ENCODE results near the gene MEGF11. TPM values are rescaled to one million over a fixed set of nuclear protein-coding genes. Genes with fewer than 3 reads are reported as not detected.

Gene MEGF11
- total RNA-seq, 2 donors from 2014 or later: not detected

DNA sequence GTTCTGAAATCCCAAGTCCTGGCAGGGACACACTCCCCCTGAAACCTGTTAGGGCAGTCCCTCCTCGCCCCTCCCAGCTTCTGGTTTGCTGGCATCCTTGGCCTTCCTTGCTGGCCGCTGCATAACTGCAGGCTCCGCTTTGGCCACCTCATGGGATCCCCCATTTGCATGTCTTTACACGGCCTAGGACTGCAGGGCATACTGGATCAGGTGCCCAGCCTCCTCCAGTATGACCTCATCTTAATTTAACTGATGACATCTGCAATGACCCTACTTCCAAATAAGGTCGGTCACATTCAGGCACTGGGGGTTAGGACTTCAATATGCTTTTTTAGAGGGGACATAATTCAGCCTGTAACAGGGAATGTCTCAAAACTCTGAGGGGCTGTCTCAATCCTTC, 210.9 kb downstream of the MEGF11 start:
- Mint-ChIP-seq H3K36me3 (ENCODE audit: low read depth) (no peaks in the 10 kb centered on the region), H3K27me3 (peaks cover 56% of the 10 kb centered on the region), H3K4me1 (peaks cover 2% of the 10 kb centered on the region), H3K4me3 (no peak overlapping the region), H3K27ac (no peak overlapping the region)
- DNase-seq (no peak), ATAC-seq (no peak)
- H3K9me3 ChIP-seq (ENCODE audit: control insufficient read depth, low read length, poor library complexity, severe bottlenecking): no peaks in the 10 kb centered on the region

DNA sequence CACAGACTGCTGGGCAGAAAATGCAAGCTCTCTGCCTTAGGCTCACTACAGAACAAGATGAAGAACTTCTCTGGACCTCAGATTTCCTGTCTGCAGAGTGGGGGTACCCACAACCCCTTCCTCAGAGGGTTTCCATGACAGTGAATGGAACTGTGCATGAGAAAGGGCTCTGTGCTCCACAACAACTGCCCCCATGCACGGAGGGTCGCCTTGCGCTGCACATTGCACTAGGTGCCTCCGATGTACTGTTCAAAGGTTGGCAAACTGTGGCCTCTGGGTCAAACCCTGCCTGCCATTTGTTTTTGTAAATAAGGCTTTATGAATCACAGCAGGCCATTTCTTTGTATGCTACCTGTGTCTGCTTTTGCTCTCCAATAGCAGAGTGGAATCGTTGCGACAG, 212.3 kb downstream of the MEGF11 start:
- Mint-ChIP-seq H3K4me1 (no peaks in the 10 kb centered on the region), H3K4me3 (no peak overlapping the region), H3K27me3 (peaks cover 70% of the 10 kb centered on the region), H3K27ac (no peak overlapping the region), H3K36me3 (ENCODE audit: low read depth) (peaks cover 2% of the 10 kb centered on the region)
- H3K9me3 ChIP-seq (ENCODE audit: control insufficient read depth, low read length, poor library complexity, severe bottlenecking): no peaks in the 10 kb centered on the region
- DNase-seq (no peak), ATAC-seq (no peak)

DNA sequence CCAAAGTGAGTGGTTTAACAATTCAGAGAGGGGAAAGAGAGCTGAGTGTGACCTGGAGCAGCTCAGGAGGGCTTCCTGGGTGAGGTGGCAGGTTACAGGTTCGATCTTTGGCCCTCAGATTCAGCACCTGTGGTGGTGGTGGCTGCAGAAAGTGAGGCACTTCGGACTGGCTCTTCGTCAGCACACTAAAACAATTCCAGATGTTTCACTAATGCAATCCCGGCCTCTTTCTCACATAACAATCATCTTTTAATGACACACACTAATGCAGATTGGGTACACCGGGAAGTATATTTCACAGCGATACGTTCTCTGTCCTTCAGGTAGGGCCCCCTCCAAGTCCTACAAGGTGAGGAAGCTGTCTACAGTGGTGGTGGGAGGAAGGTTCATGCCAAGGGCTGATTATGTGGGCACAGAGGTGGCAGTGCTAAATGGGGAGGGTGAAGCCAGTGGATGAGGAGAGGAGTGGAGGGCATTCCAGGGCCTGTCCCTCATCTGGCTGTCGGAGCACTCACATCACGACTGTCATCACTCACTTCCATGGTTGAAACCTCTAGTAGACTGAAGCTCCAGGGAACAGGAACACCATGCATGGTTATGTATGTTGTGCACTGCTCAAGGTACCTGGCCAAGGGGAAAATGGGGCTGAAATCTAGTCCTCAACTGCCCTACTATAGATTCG, 213.2 kb downstream of the MEGF11 start:
- no peak for ATAC-seq
- peaks cover 77% of the 10 kb centered on the region for H3K27me3 Mint-ChIP-seq

DNA sequence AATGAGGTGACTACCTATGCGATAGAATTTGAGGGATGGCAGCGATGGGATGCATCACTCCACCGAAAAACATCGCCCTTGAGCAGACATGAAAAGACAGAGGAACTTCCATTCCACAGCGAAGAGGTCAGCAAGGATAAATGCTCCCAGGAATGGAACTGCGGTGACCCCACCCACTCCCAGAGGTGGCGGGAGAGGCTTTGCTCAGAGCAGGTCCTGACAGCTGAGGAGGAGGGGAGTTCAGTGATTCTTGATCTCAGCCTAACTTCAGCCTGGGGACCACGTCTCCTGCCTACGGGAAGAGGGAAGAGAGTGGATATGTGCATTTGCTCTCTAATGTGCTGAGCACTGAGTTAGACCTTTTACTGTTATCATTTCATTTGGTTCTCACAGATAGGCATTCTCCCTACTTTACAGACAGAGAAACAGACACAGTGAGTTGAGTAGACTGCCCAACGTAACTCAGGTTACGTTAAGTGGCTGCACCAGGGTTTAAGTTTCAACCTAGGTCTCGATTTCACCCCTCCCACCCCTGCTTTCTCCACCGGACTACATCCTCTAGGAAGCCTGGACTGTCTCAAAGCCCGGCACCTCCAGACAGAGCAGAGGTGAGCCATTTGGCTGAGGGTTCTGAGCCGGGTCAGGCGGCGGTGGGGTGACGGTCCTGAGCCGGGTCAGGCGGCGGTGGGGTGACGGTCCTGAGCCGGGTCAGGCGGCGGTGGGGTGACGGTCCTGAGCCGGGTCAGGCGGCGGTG, 214.3 kb downstream of the MEGF11 start:
- ATAC-seq (no peak), DNase-seq (no peak)
- Mint-ChIP-seq H3K27ac (no peak overlapping the region), H3K4me3 (no peak overlapping the region), H3K36me3 (ENCODE audit: low read depth) (peaks cover 3% of the 10 kb centered on the region), H3K27me3 (peaks cover 76% of the 10 kb centered on the region), H3K4me1 (no peaks in the 10 kb centered on the region)
- H3K9me3 ChIP-seq (ENCODE audit: control insufficient read depth, low read length, poor library complexity, severe bottlenecking): no peaks in the 10 kb centered on the region

More for the DNA sequence above, 213.2 kb downstream of the MEGF11 start:
- DNase-seq: no peak
- H3K27ac Mint-ChIP-seq: no peak overlapping the region
- H3K4me3 Mint-ChIP-seq: no peak overlapping the region
- no peaks in the 10 kb centered on the region for H3K9me3 ChIP-seq (ENCODE audit: control insufficient read depth, low read length, poor library complexity, severe bottlenecking)
- no peaks in the 10 kb centered on the region for H3K4me1 Mint-ChIP-seq
- H3K36me3 Mint-ChIP-seq (ENCODE audit: low read depth): peaks cover 3% of the 10 kb centered on the region

DNA sequence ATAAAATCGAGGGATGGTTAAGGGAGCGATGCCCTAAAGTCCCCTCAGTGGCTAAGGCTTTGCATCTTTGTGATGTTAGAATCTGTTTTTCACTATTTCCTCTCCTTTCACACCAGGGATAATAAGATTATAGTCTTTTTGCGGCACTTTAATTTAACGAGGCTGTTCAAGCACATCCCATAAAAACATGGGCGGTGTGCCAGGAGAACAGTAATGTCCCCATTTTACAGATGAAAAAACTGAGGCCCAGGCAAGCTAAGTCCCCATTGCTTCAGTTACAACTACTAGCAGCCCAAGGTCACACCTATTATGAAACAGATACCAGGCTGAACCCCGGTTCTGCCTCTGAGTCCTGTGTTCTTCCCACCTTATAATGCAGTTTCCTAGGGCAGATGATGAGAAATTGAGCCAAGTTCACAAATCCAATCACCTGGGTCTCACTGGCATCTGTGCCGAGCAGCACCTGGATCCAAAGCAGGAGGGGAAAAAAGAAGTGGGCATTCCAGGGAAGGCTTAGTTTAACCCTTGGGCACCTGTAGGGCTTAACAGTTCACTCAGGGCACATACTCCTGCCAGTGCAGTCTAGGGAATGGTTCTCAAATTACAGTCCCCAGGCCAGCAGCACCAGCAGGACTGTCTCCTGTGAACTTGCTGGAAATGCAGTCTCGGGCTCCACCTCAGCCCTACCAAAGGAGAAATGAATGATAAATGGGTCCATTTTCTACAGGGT, 215.0 kb downstream of the MEGF11 start:
- Mint-ChIP-seq H3K27me3 (peaks cover 69% of the 10 kb centered on the region), H3K4me1 (no peaks in the 10 kb centered on the region), H3K27ac (no peak overlapping the region), H3K36me3 (ENCODE audit: low read depth) (peaks cover 6% of the 10 kb centered on the region), H3K4me3 (no peak overlapping the region)
- no peak for DNase-seq
- no peaks in the 10 kb centered on the region for H3K9me3 ChIP-seq (ENCODE audit: control insufficient read depth, low read length, poor library complexity, severe bottlenecking)
- no peak for ATAC-seq

DNA sequence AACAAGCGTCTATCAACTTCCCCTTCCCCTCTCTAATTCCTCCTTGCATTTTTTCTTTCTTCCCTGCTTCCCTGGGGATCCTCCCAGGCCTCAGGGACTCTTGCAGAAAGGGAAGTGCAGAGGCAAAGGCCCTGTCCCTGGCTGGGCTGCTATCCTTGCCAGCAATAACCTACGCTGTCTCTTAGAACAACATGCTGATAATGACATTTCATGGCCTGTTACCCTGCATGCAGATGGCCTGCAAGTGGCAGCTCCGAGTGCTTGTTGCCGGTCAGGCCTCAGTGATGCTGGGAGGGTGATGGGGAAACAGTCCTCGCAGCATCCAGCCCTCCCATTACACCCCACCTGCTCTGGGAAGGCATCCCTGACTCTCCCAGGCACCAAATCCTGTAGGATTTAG, 216.7 kb downstream of the MEGF11 start:
- peaks cover 56% of the 10 kb centered on the region for H3K27me3 Mint-ChIP-seq
- no peak for DNase-seq

DNA sequence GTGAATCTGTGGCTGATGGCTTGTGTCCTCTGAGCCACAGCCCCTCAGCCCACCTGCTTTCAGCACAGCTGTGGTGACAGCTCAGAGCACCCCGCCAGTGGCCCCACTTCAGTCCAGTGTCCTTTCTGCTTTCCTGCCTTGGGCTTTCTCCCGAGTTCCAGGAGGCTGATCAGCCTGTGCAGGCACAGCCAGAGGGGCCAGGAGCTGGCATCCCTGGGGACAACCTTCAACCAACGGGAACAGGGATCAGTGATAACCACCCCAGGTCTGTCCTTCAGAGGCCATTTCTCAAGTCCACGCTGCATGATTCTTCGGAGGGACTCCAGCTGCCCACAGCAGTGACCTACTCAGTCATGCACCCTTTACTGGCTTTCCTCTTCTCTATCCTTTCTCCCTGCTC, 217.6 kb downstream of the MEGF11 start:
- peaks cover 4% of the 10 kb centered on the region for H3K9me3 ChIP-seq (ENCODE audit: control insufficient read depth, low read length, poor library complexity, severe bottlenecking)
- Mint-ChIP-seq H3K27ac (no peak overlapping the region), H3K36me3 (ENCODE audit: low read depth) (peaks cover 6% of the 10 kb centered on the region), H3K4me1 (no peaks in the 10 kb centered on the region), H3K4me3 (no peak overlapping the region), H3K27me3 (peaks cover 50% of the 10 kb centered on the region)
- no peak for ATAC-seq
- DNase-seq: no peak

More for the DNA sequence above, 216.7 kb downstream of the MEGF11 start:
- ATAC-seq: no peak
- H3K36me3 Mint-ChIP-seq (ENCODE audit: low read depth): peaks cover 6% of the 10 kb centered on the region
- H3K27ac Mint-ChIP-seq: no peak overlapping the region
- H3K4me1 Mint-ChIP-seq: no peaks in the 10 kb centered on the region
- H3K4me3 Mint-ChIP-seq: no peak overlapping the region
- H3K9me3 ChIP-seq (ENCODE audit: control insufficient read depth, low read length, poor library complexity, severe bottlenecking): peaks cover 3% of the 10 kb centered on the region

DNA sequence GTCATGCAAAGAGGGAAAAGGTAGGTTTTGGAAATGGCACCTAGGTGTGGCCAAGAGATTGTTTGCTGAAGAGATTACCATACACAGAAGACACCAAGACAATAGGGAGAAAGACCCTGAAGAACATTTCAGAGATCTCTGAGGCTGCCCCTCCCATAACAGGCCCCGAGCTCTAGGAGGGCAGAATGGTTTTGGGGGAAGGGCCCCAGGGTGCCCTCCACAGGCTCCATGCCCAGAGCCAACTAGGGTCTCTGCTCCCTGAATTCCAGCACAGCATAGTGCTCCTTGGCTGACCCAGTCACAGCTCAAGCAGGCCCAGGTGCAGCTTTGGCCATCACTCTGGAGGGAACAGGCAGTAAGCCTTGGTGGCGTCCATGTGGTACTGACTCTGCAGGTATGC, 220.4 kb downstream of the MEGF11 start:
- no peak for ATAC-seq
- no peak for DNase-seq
- peaks cover 4% of the 10 kb centered on the region for H3K9me3 ChIP-seq (ENCODE audit: control insufficient read depth, low read length, poor library complexity, severe bottlenecking)
- Mint-ChIP-seq H3K36me3 (ENCODE audit: low read depth) (peaks cover 6% of the 10 kb centered on the region), H3K27me3 (peaks cover 37% of the 10 kb centered on the region), H3K4me1 (peaks cover 3% of the 10 kb centered on the region), H3K27ac (no peak overlapping the region), H3K4me3 (no peak overlapping the region)

DNA sequence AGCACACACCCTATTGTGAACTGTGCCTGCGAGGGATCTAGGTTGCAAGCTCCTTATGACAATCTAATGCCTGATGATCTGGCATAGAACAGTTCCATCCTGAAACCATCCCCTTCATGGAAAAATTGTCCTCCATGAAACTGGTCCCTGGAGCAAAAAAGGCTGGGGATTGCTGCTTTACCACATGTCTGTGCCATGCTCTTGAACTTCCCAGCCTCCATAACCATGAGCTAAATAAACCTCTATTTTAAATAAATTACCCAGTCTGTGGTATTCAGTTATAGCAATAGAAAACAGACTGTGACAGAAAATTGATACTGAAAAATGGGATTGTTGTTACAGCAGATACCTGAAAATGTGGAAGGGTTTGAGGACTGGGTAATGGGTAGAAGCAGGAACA, 221.5 kb downstream of the MEGF11 start:
- DNase-seq (no peak), ATAC-seq (no peak)
- peaks cover 40% of the 10 kb centered on the region for H3K27me3 Mint-ChIP-seq
- H3K9me3 ChIP-seq (ENCODE audit: control insufficient read depth, low read length, poor library complexity, severe bottlenecking): peaks cover 4% of the 10 kb centered on the region
- H3K4me1 Mint-ChIP-seq: peaks cover 7% of the 10 kb centered on the region
- peaks cover 6% of the 10 kb centered on the region for H3K36me3 Mint-ChIP-seq (ENCODE audit: low read depth)
- no peak overlapping the region for H3K4me3 Mint-ChIP-seq
- no peak overlapping the region for H3K27ac Mint-ChIP-seq

DNA sequence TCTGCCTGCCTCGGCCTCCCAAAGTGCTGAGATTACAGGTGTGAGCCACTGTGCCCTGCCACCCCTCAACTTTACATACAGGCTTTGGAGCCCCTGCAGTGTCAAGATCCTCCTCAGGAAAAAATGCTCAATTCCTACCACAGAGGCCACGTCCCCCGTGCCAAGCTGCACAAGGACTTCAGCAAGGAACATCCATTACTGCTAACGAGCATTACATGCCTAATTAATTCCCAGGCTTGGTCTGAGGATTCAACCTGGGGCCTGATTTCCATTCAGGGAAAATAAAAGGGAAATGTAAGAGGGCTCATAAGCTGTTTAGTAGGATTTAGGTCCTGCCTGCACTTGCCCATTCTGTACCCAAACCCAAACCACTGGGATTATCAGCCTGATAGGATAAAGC, 222.9 kb downstream of the MEGF11 start:
- H3K27ac Mint-ChIP-seq: no peak overlapping the region
- H3K27me3 Mint-ChIP-seq: peaks cover 33% of the 10 kb centered on the region
- no peak for ATAC-seq
- no peak overlapping the region for H3K4me3 Mint-ChIP-seq
- DNase-seq: no peak
- H3K4me1 Mint-ChIP-seq: peaks cover 7% of the 10 kb centered on the region
- peaks cover 4% of the 10 kb centered on the region for H3K36me3 Mint-ChIP-seq (ENCODE audit: low read depth)
- peaks cover 4% of the 10 kb centered on the region for H3K9me3 ChIP-seq (ENCODE audit: control insufficient read depth, low read length, poor library complexity, severe bottlenecking)

DNA sequence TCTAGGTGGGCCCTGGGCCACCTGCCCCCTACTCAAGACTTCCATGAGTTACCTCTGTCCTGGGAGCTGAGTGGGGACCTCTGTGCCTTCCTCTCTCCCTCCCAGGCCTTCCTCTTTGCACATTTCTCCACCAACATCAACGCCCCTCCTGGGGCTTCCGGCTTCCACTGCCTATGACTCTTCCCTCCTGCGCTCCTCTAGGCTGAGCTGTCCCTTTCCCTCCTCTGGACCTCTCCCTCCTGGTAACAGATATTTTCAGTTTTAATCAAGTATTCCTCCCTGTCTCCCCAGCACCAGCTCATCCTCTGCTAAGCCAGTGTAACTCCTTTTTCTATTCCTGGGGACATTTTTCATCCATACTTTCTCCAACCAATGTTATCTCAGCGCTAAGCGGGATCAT, 223.9 kb downstream of the MEGF11 start:
- Mint-ChIP-seq H3K4me1 (peaks cover 7% of the 10 kb centered on the region), H3K4me3 (no peak overlapping the region), H3K27me3 (peaks cover 37% of the 10 kb centered on the region), H3K27ac (no peak overlapping the region), H3K36me3 (ENCODE audit: low read depth) (peaks cover 2% of the 10 kb centered on the region)
- ATAC-seq: no peak
- DNase-seq: no peak
- H3K9me3 ChIP-seq (ENCODE audit: control insufficient read depth, low read length, poor library complexity, severe bottlenecking): peaks cover 4% of the 10 kb centered on the region

DNA sequence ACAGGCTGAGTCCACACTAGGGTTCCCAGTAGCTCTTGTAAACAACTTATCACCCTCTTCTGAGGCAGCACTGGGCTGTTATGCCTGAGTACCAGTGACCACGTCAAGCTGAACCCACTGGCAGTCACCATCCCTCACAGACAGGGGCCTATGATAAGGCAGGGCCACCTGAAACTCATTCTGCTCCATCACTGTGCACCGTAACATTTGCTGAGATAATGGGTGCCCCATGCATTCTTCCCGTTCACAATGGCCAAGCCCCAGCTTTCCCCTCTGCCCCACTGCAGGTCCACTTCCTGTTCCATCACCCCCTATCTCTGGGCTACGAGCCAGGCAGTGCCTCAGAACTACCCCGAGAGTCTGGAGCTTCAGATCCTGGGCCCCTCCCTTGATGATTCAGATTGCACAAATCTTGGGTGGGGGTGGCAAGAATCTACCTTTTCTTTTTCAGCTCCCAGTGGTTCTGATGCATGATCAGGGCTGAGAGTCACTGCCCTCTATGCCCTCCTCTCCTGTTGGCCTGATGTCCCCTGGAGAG, 226.2 kb downstream of the MEGF11 start:
- Mint-ChIP-seq H3K4me3 (no peak overlapping the region), H3K36me3 (ENCODE audit: low read depth) (no peaks in the 10 kb centered on the region), H3K4me1 (peaks cover 7% of the 10 kb centered on the region), H3K27ac (no peak overlapping the region), H3K27me3 (peaks cover 42% of the 10 kb centered on the region)
- H3K9me3 ChIP-seq (ENCODE audit: control insufficient read depth, low read length, poor library complexity, severe bottlenecking): peaks cover 4% of the 10 kb centered on the region
- ATAC-seq (no peak), DNase-seq (no peak)

DNA sequence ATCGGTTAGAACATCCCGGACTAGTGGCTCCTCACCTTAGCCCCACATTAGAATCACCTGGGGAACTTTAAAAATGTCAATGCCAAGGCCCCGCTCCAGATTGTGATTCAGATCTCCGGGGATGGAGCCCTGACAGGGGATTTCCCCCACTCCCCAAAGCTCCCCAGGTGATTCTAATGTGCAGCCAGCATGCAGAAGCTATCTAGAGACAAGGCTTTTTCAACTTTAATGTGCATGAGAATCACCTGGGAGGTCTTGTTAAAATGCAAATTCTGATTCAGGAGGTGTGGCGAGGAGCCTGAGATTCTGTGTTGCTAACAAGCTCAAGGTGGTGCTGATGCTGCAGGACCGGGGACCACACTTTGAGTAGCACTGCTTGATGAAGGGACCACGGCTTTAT, 227.6 kb downstream of the MEGF11 start:
- H3K36me3 Mint-ChIP-seq (ENCODE audit: low read depth): no peaks in the 10 kb centered on the region
- H3K9me3 ChIP-seq (ENCODE audit: control insufficient read depth, low read length, poor library complexity, severe bottlenecking): no peaks in the 10 kb centered on the region
- DNase-seq (no peak), ATAC-seq (no peak)
- peaks cover 7% of the 10 kb centered on the region for H3K4me1 Mint-ChIP-seq
- H3K27ac Mint-ChIP-seq: no peak overlapping the region
- H3K4me3 Mint-ChIP-seq: no peak overlapping the region
- peaks cover 54% of the 10 kb centered on the region for H3K27me3 Mint-ChIP-seq

All from T-helper 17 cell (primary cell).